CD4-positive, alpha-beta T cell treated with Interleukin-15 for 1 hour (primary cell): ENCODE measurements around the gene ALDOA.
A peak's percentile ranks its signal among the peaks of the same experiment; 100 is the strongest.
"Not testable (repeated sequence)": the region's sequence is repeated elsewhere in the genome, so short reads cannot be mapped to it uniquely, and the experiment has no call there.

Experiments
- DNase-seq: peaks from one replicate; pipeline ENCODE4 v3.0.0-alpha.2; 2020

The ALDOA gene

GRCh38 chr16:30065102-30065942, at the start of gene ALDOA:
Gene ALDOA (plus strand): TSS chr16:30065760. CDS start chr16:30066898, 1,138 bp downstream.
- DNase-seq = peak; percentile 96

DNA sequence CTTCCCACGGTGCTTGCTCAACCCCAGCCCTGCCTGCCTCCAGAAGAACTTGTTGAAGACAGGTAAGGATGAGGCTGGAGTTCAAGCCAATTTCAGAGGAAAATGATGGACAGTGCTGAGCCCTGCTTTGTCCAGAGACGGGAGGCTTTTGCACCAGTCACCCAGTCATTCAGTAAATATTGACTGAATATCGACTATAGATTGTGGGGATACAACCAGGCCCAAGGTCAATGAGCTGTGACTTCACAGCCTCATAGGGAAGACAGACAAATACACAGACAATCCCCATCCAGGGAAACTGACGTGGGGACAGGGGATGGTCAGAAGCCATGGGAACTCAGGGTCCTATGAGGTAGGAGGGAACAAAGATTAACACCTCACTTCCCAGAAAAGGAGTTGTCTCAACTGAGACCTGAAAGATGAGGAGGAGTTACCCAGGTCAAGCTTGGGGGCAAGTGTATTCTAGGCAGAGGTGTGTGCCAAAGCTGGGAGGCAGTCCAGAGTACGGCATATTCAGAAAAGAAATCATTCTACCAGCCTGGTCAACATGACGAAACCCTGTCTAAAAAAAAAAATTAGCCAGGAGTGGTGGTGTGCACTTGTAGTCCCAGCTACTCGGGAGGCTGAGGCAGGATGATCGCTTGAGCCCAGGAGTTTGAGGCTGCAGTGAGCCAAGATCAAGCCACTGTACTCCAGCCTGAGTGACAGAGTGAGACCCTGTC, 48.8 kb upstream of the ALDOA start:
- DNase-seq = no peak

- no peak for DNase-seq
These were observed 48.3 kb upstream of the ALDOA start for GRCh38 chr16:30017277-30017656.

DNA sequence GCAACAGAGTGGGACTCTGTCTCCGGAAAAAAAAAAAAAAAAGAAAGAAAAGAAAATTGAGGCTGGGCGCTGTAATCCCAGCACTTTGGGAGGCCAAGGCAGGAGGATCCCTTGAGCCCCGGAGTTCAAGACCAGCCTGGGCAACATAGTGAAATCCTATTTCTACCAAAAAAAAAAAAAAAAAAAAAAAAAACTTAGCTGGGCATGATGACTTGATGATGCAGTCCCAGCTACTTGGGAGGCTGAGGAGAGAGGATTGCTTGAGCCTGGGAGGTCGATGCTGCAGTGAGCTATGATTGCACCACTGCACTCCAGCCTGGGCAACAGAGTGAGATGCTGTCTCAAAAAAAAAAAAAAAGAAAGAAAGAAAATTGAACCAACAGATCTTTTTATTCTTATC, 47.6 kb upstream of the ALDOA start:
- DNase-seq = not testable (repeated sequence)

- DNase-seq = no peak
These were observed 46.8 kb upstream of the ALDOA start for GRCh38 chr16:30018731-30019158.

DNA sequence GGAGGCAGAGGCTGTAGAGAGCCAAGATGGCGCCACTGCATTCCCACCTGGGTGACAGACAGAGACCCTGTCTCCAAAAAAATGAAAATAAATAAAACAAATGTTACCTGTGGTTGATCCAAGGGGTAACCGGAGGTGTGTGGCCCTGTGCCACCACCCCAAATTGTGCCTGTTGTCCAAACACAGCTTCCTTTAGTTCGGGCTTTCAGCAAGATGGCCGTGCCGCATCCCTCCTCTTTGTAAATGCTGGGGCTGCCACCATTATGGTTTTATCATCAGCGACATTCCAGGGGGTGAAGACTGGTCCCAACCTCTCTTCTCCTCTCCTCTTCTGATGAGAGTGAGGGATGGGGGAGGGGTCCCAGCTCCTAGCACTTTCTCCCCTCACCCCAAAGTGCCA, 42.7 kb upstream of the ALDOA start, which contains the start of gene C16orf92:
Gene C16orf92 (plus strand): TSS at position 312 of the 400 bp plus-strand sequence. CDS start 143 bp downstream, outside the sequence.
- DNase-seq = no peak

DNA sequence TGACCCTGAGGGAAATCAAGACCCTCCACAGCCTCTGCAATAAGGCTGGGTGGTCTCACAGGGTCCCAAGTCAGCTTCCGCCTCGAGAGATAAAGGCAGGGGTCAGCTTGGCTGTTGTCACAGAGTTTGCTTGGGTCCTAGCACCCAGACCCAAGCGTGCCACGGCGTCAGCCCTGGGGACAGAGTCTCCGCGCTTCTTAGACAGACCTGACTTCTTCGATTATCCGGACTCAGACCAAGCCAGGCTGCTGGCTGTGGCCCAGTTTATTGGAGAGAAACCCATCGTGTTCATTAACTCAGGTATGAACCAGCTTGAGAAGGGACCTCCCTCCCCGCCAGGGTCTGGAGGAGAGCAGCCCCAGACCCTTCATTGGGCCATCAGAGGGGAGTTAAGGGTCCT, 42.0 kb upstream of the ALDOA start:
- no peak for DNase-seq

- no peak for DNase-seq
These were observed 41.1 kb upstream of the ALDOA start for GRCh38 chr16:30024451-30024850.

- DNase-seq = no peak
These were observed 40.4 kb upstream of the ALDOA start for GRCh38 chr16:30025156-30025555.

- DNase-seq = no peak
These were observed 40.0 kb upstream of the ALDOA start for GRCh38 chr16:30025574-30025973.

DNA sequence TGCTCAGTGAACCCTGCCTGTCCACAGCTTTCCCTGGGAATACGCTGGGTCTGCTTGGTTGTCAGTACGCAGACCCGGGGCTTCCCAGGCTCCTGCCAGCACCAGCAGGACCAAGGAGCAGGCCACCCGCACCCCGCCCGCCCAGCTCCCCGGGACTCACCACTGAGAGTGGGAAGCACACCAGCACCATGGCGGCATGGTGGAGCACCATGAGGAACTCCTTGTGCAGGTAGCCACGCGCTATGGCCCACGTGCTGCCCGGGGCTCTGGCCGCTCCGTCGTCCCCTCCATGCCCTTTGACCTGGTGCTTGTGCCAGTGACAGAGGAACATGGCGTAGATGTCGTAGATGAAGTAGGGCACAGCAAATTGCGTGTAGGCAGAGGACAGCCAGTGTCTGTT, 39.1 kb upstream of the ALDOA start:
- no peak for DNase-seq

GRCh38 chr16:30027588-30028437, 37.7 kb upstream of the ALDOA start:
- no peak for DNase-seq

- no peak for DNase-seq
These were observed 37.0 kb upstream of the ALDOA start for GRCh38 chr16:30028438-30029076.

GRCh38 chr16:30030011-30030685, 35.4 kb upstream of the ALDOA start:
- DNase-seq = no peak

GRCh38 chr16:30030841-30031413, 34.6 kb upstream of the ALDOA start, which contains the start of gene TLCD3B:
Gene TLCD3B (minus strand): TSS chr16:30031271. CDS start chr16:30030527, 744 bp downstream.
- no peak for DNase-seq

- no peak for DNase-seq
These were observed 34.1 kb upstream of the ALDOA start for GRCh38 chr16:30031477-30031918.

DNA sequence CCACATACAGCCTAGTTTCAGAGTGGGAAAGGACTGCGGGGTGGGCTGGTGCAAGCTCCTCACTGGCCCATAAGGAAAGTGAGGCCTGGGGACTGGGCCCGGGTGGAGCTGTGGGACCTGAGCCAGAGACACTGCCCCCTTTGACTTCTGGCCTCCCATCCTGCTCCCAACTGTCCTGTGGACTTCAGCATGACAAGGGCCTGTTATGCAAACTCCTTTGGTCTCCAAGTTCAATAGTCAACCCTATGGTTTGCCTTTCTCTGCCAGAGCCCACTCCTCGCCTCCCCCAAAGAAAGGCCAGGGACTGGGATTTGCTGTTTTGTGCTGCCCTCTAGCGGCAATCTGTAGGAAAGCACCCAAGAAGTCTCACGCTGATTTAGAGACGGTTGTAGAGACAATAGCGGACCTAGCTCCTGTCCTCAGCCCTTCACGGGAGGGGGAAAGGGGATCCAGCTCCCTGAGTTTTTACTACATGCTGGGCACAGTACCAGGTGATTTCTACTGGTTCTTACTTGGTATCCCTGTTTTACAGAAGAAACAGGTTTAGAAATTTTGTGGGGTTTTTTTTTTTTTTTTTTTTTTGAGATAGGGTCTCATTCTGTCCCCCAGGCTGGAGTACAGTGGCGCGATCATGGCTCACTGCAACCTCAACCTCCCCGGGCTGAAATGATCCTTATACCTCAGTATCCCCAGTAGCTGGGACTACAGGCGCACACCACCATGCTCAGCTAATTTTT, 33.3 kb upstream of the ALDOA start:
- DNase-seq = peak; percentile 59

DNA sequence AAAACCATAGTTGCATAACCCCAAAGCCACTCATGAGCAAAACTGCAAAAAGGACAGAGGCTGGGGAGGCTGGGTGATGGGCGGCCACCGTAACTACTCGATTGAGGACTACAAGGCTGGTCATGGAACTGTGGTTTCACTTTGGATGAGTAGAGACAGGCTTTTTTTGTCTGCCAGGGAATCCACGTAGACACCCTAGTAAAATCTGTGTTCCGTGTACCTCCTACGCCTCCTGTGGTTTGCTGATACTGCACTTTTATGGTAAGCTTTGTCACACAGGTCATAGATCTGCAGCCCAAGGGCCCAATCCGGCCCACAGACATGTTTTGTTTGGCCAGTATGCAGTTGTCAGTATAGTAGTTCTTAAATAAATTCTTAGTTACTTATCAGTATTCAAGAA, 32.3 kb upstream of the ALDOA start:
- DNase-seq = no peak

DNA sequence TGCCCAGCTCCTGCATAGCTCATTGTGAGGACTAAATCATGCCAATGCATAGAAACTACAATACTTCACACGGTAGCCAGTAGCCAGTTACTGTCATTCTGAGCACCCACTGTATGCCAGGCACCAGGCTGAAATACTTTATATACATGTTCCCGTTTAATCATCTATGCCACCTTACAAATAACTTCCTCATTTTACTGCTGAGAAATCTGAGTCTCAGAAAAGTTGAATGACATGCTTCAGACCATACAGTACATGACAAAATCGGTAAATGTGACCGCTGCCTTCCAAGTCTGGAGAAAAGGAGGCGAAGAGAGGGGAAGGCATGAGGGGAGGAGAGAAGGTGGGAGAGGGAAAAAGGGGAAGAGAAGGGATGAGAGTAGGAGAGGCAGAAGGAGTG, 25.3 kb upstream of the ALDOA start:
- DNase-seq = no peak

DNA sequence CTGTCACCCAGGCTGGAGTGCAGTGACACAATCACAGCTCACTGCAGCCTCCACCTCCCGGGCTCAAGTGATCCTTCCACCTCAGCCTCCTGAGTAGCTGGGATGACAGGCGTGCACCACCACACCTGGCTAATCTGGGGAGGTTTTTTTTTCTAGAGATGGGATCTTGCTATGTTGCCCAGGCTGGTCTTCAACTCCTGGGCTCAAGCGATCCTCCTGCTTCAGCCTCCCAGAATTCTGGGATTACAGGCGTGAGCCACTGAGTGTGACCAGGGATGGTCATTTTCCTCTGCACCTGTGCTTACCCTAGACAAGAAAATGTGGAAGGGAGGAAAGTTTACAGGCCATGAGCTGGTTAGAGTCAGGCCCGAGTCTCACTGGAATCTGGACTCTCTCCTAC, 24.9 kb upstream of the ALDOA start:
- not testable (repeated sequence) for DNase-seq

- DNase-seq = no peak
These were observed 23.7 kb upstream of the ALDOA start for GRCh38 chr16:30041841-30042240.
